GM10248 (cell line): ENCODE measurements around the gene ADAMTS5.

Experiments
- CTCF ChIA-PET: fragments of 300-600 bp; sonication (Branson Sonifier 250); formaldehyde crosslinking; extraction: SDS; loops from one replicate; lab custom pipeline; 2021; ENCODE audit warnings: antibody characterized with exemption; lab: Yijun Ruan, JAX
- POLR2A ChIA-PET: fragments of 350-650 bp; sonication (Branson Sonifier 250); formaldehyde crosslinking; extraction: SDS; loops from one replicate; lab custom pipeline; 2020; ENCODE audit warnings: antibody characterized with exemption; lab: Yijun Ruan, JAX
- DNase-seq: peaks from one replicate; pipeline ENCODE4 v3.0.0; 2012; ENCODE audit errors: extremely low spot score
- CTCF ChIP-seq: IDR thresholded peaks from 2 replicates; pipeline ENCODE4 v1.5.1; 2012; ENCODE audit warnings: mild to moderate bottlenecking, low read depth; ENCODE audit errors: extremely low read depth, missing control alignments, control extremely low read depth

The ADAMTS5 gene

GRCh38 chr21:26925636-26926035 is 41.3 kb downstream of the ADAMTS5 start:
- DNase-seq, result no peak
- ChIA-PET POLR2A (no interaction called here), CTCF (no interaction called here)
- no peak for TF ChIP-seq CTCF

- DNase-seq, result no peak
- CTCF ChIA-PET, result no interaction called here
- no peak for TF ChIP-seq CTCF
- POLR2A ChIA-PET, result no interaction called here
Measured at GRCh38 chr21:26925122-26925521, 41.8 kb downstream of the ADAMTS5 start.

DNA sequence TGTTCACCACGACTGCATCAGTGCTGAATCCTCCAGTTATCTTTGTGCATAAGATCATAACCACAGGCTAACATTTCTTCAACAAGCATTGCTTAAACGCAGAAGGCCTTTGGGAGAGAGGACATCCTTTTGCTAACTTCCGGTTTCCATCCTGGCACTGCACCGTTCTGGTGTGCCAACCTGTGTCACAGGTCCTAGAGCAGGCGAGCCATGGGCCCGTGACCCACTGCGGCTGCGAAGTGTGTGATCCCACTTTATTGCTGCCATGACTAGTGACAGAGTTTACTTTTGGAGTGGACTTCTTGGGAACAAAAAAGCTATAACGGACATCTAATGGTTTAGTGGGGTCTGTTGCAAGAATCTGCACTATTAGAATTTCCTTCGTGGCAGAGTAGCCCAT is 42.9 kb downstream of the ADAMTS5 start:
- CTCF ChIA-PET, result no interaction called here
- no peak for DNase-seq
- POLR2A ChIA-PET, result no interaction called here
- TF ChIP-seq CTCF, result no peak

GRCh38 chr21:26920055-26920454 is 46.8 kb downstream of the ADAMTS5 start:
- TF ChIP-seq CTCF, result no peak
- DNase-seq, result no peak
- POLR2A ChIA-PET, result no interaction called here
- CTCF ChIA-PET, result no interaction called here

- CTCF ChIA-PET, result no interaction called here
- POLR2A ChIA-PET, result no interaction called here
- TF ChIP-seq CTCF, result no peak
- no peak for DNase-seq
Measured at GRCh38 chr21:26918323-26919079, 48.4 kb downstream of the ADAMTS5 start.

DNA sequence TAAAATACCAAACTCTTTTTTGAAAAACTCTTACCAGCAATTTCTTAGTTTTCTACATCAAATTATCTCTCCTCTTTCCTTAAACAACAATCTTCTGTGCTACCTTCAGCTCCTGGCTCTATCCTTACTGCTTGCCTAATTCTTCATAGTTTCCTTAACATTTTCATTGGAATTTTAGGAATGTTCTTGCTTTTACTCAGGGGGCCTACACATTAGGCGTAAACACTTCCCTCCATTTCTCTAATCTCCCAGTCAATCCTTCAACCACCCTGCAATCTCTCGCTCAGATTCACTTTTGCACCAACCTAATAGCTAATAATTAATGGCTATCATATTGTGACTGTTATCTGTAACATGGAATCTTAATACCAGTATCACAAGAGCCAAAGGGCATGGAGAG is 50.1 kb downstream of the ADAMTS5 start:
- POLR2A ChIA-PET, result no interaction called here
- DNase-seq, result no peak
- CTCF ChIA-PET, result interaction anchor here (1.5 to 1.7 kb wide), 2 partner anchors 13 to 19 kb away, joined by 3 to 4 read pairs; no protein-coding TSS in a partner anchor
- no peak for TF ChIP-seq CTCF
